Measurements from ENCODE around the gene PPIL6. TPM values are rescaled to one million over a fixed set of nuclear protein-coding genes. Genes with fewer than 3 reads are reported as not detected.
"Not testable (repeated sequence)": the region's sequence is repeated elsewhere in the genome, so short reads cannot be mapped to it uniquely, and the experiment has no call there.

PPIL6 gene
- total RNA-seq, 1 donor from 2014 or later: 10.9 TPM

- DNase-seq: no peak
These were observed 25.9 kb upstream of the PPIL6 start for GRCh38 chr6:109466212-109466923.

- no peak for DNase-seq
These were observed 25.3 kb upstream of the PPIL6 start for GRCh38 chr6:109465772-109466171.

- DNase-seq: no peak
These were observed 21.5 kb upstream of the PPIL6 start for GRCh38 chr6:109461733-109462526.

GRCh38 chr6:109461205-109461604 lies 20.8 kb upstream of the PPIL6 start:
- not testable (repeated sequence) for DNase-seq

GRCh38 chr6:109460161-109460829 lies 19.9 kb upstream of the PPIL6 start:
- DNase-seq: no peak

GRCh38 chr6:109458774-109459531 lies 18.5 kb upstream of the PPIL6 start:
- DNase-seq: no peak

- DNase-seq: no peak
These were observed 17.2 kb upstream of the PPIL6 start for GRCh38 chr6:109457562-109457996.

- peak; percentile 77 for DNase-seq
These were observed 16.5 kb upstream of the PPIL6 start for GRCh38 chr6:109456710-109457561.

GRCh38 chr6:109456111-109456583 lies 15.7 kb upstream of the PPIL6 start:
- DNase-seq: no peak

GRCh38 chr6:109455437-109456110 lies 15.1 kb upstream of the PPIL6 start, which contains the start of gene MICAL1:
TSS of gene MICAL1 (minus strand) at chr6:109455772. CDS start at chr6:109454196, 1,576 bp downstream.
- DNase-seq: peak; percentile 77

GRCh38 chr6:109454496-109455436 lies 14.3 kb upstream of the PPIL6 start:
- DNase-seq: peak; percentile 30

- DNase-seq: peak; percentile 94
These were observed 13.4 kb upstream of the PPIL6 start for GRCh38 chr6:109453594-109454495.

- DNase-seq: no peak
These were observed 12.7 kb upstream of the PPIL6 start for GRCh38 chr6:109453156-109453555.

GRCh38 chr6:109452181-109452580 lies 11.8 kb upstream of the PPIL6 start:
- no peak for DNase-seq

GRCh38 chr6:109451376-109451775 lies 10.9 kb upstream of the PPIL6 start:
- DNase-seq: no peak

GRCh38 chr6:109450801-109451200 lies 10.4 kb upstream of the PPIL6 start:
- DNase-seq: no peak

GRCh38 chr6:109449795-109450673 lies 9.6 kb upstream of the PPIL6 start:
- DNase-seq: no peak
